IMR-90 (cell line): ENCODE measurements around the gene TFPI. TPM values are rescaled to one million over a fixed set of nuclear protein-coding genes. Genes with fewer than 3 reads are reported as not detected.

ENCODE experiments used
- ATAC-seq: fragments of 200-7000 bp; cut with Tn5 transposase; 2 replicates; pipeline ENCODE4 v1.9.1; 2020; ENCODE audit warnings: low read depth, mild to moderate bottlenecking, moderate library complexity
- BruUV-seq: library from RNA; stranded (reverse); fragments of 400-500 nt; replicated peaks from 2 replicates; lab custom pipeline; 2021; lab: Mats Ljungman, UMichigan
- CTCF ChIA-PET: fragments of 300-600 bp; formaldehyde crosslinking; extraction: SDS; loops from one replicate; lab custom pipeline; 2021; ENCODE audit warnings: antibody characterized with exemption; lab: Yijun Ruan, JAX
- POLR2A ChIA-PET: fragments of 300-600 bp; sonication (Branson Sonifier 250); formaldehyde crosslinking; loops from one replicate; lab custom pipeline; 2022; ENCODE audit warnings: antibody characterized with exemption; ENCODE audit not compliant: unreplicated experiment; lab: Charles Lee
- DNase-seq: peaks from one replicate; pipeline ENCODE4 v3.0.0; 2013
- H2AFZ ChIP-seq: replicated peaks from 2 replicates; pipeline ENCODE3; 2013; ENCODE audit warnings: low read length, mild to moderate bottlenecking; ENCODE audit not compliant: poor library complexity
- H2AK5ac ChIP-seq: 2 replicates; pipeline ENCODE4 v1.6.1; 2013; ENCODE audit warnings: low read depth, low read length, inconsistent platforms
- H2AK9ac ChIP-seq: replicated peaks from 2 replicates; pipeline ENCODE3; 2013; ENCODE audit warnings: mild to moderate bottlenecking, low read depth, low read length, moderate library complexity; ENCODE audit not compliant: poor library complexity
- H2BK120ac ChIP-seq: 2 replicates; pipeline ENCODE4 v1.6.1; 2013; ENCODE audit warnings: low read depth, low read length, inconsistent platforms
- H2BK15ac ChIP-seq: 3 replicates; pipeline ENCODE4 v1.6.1; 2013; ENCODE audit warnings: low read depth, low read length, inconsistent platforms
- H2BK20ac ChIP-seq: 2 replicates; pipeline ENCODE4 v1.6.1; 2013; ENCODE audit warnings: low read depth, mild to moderate bottlenecking, inconsistent platforms, low read length, moderate library complexity
- H2BK5ac ChIP-seq: 2 replicates; pipeline ENCODE4 v1.6.1; 2013; ENCODE audit warnings: mild to moderate bottlenecking, low read depth, low read length, inconsistent platforms; ENCODE audit not compliant: poor library complexity, severe bottlenecking
- H3K14ac ChIP-seq: replicated peaks from 2 replicates; pipeline ENCODE4 v1.6.1; 2013; ENCODE audit warnings: low read depth, low read length, inconsistent platforms
- H3K18ac ChIP-seq: 2 replicates; pipeline ENCODE4 v1.6.1; 2013; ENCODE audit warnings: low read depth, low read length, control low read depth
- H3K23ac ChIP-seq: 2 replicates; pipeline ENCODE4 v1.6.1; 2013; ENCODE audit warnings: low read depth, low read length, inconsistent platforms
- H3K27ac ChIP-seq: 2 replicates; pipeline ENCODE4 v1.5.1; 2013; ENCODE audit warnings: mild to moderate bottlenecking, control low read depth, low read length; ENCODE audit not compliant: insufficient read depth
- H3K27me3 ChIP-seq: 2 replicates; pipeline ENCODE4 v1.6.1; 2013; ENCODE audit warnings: low read length; ENCODE audit not compliant: control insufficient read depth, insufficient read depth
- H3K36me3 ChIP-seq: 2 replicates; pipeline ENCODE4 v1.6.1; 2013; ENCODE audit warnings: low read length, mixed read lengths; ENCODE audit not compliant: control insufficient read depth, insufficient read depth
- H3K4ac ChIP-seq: 2 replicates; pipeline ENCODE4 v1.6.1; 2013; ENCODE audit warnings: low read depth, low read length, inconsistent platforms
- H3K4me1 ChIP-seq: 2 replicates; pipeline ENCODE4 v1.6.1; 2013; ENCODE audit warnings: low read length, mixed read lengths; ENCODE audit not compliant: control insufficient read depth, insufficient read depth
- H3K4me2 ChIP-seq: 2 replicates; pipeline ENCODE4 v1.6.1; 2013; ENCODE audit warnings: low read depth, mild to moderate bottlenecking, control low read depth, low read length, moderate library complexity
- H3K4me3 ChIP-seq: 2 replicates; pipeline ENCODE4 v1.5.1; 2013; ENCODE audit warnings: low read depth, mild to moderate bottlenecking, control low read depth, low read length, moderate library complexity; ENCODE audit not compliant: insufficient read depth
- H3K56ac ChIP-seq: 2 replicates; pipeline ENCODE4 v1.6.1; 2013; ENCODE audit warnings: low read length, inconsistent platforms; ENCODE audit not compliant: insufficient read depth; ENCODE audit errors: extremely low read depth
- H3K79me1 ChIP-seq, 2 experiments: 2 replicates each; pipeline ENCODE4 v1.6.1; 2013; ENCODE audit warnings: low read length in 2 of 2, inconsistent platforms in 1 of 2, low read depth in 1 of 2
- H3K9ac ChIP-seq: 2 replicates; pipeline ENCODE4 v1.6.1; 2013; ENCODE audit warnings: low read depth, low read length, control low read depth
- H3K9me1 ChIP-seq: 2 replicates; pipeline ENCODE4 v1.6.1; 2013; ENCODE audit warnings: low read length, inconsistent platforms; ENCODE audit not compliant: insufficient read depth
- H3K9me3 ChIP-seq: 2 replicates; pipeline ENCODE4 v1.6.1; 2013; ENCODE audit warnings: low read length; ENCODE audit not compliant: control insufficient read depth, insufficient read depth
- H4K20me1 ChIP-seq: 2 replicates; pipeline ENCODE4 v1.6.1; 2013; ENCODE audit warnings: low read length, inconsistent platforms; ENCODE audit not compliant: insufficient read depth
- H4K5ac ChIP-seq: 2 replicates; pipeline ENCODE4 v1.6.1; 2013; ENCODE audit warnings: mild to moderate bottlenecking, low read depth, low read length, control low read depth
- H4K8ac ChIP-seq, 2 experiments: 2 replicates each; pipeline ENCODE4 v1.6.1; 2013; ENCODE audit warnings: low read depth in 2 of 2, low read length in 2 of 2, control low read depth in 1 of 2, inconsistent platforms in 1 of 2
- H4K91ac ChIP-seq: 2 replicates; pipeline ENCODE4 v1.6.1; 2013; ENCODE audit warnings: low read depth, low read length, inconsistent platforms; ENCODE audit not compliant: insufficient read depth
- BHLHE40 ChIP-seq: fragments of 150-350 bp; IDR thresholded peaks from 2 replicates; pipeline ENCODE4 v1.6.1; 2016; ENCODE audit warnings: mild to moderate bottlenecking, low read depth, low read length
- CEBPB ChIP-seq: IDR thresholded peaks from 2 replicates; pipeline ENCODE4 v1.6.1; 2012; ENCODE audit warnings: low read depth, low read length, improper control_type of control experiment
- CHD1 ChIP-seq: IDR thresholded peaks from 2 replicates; pipeline ENCODE4 v1.6.1; 2012; ENCODE audit warnings: low read depth, low read length, improper control_type of control experiment
- FOS ChIP-seq: fragments of 150-350 bp; IDR thresholded peaks from 2 replicates; pipeline ENCODE4 v1.6.1; 2016; ENCODE audit warnings: low read depth, low read length
- MAFK ChIP-seq: IDR thresholded peaks from 2 replicates; pipeline ENCODE4 v1.6.1; 2012; ENCODE audit warnings: low read depth, low read length, improper control_type of control experiment
- MAZ ChIP-seq: IDR thresholded peaks from 2 replicates; pipeline ENCODE4 v1.6.1; 2012; ENCODE audit warnings: low read depth, mild to moderate bottlenecking, low read length, improper control_type of control experiment, moderate library complexity, borderline replicate concordance
- MXI1 ChIP-seq: IDR thresholded peaks from 2 replicates; pipeline ENCODE4 v1.6.1; 2012; ENCODE audit warnings: low read depth, mild to moderate bottlenecking, low read length, moderate library complexity, borderline replicate concordance
- NFE2L2 ChIP-seq: fragments of 150-350 bp; IDR thresholded peaks from 2 replicates; pipeline ENCODE4 v1.6.1; 2016; ENCODE audit warnings: low read depth, mild to moderate bottlenecking, low read length
- POLR2A ChIP-seq: IDR thresholded peaks from 2 replicates; pipeline ENCODE4 v1.6.1; 2012; ENCODE audit warnings: mild to moderate bottlenecking, low read depth, low read length
- RAD21 ChIP-seq: IDR thresholded peaks from 2 replicates; pipeline ENCODE4 v1.6.1; 2012; ENCODE audit warnings: low read length, improper control_type of control experiment
- RCOR1 ChIP-seq: IDR thresholded peaks from 2 replicates; pipeline ENCODE4 v1.6.1; 2012; ENCODE audit warnings: mild to moderate bottlenecking, low read length, improper control_type of control experiment; ENCODE audit not compliant: insufficient replicate concordance
- RFX5 ChIP-seq: IDR thresholded peaks from 2 replicates; pipeline ENCODE4 v1.8.0; 2012; ENCODE audit warnings: low read depth, mild to moderate bottlenecking, low read length, moderate library complexity
- SMC3 ChIP-seq: fragments of 150-350 bp; IDR thresholded peaks from 2 replicates; pipeline ENCODE4 v1.6.1; 2016; ENCODE audit warnings: low read depth, mild to moderate bottlenecking, antibody characterized with exemption, low read length, moderate library complexity
- WGBS, 2 experiments: methylation state at CpG; one replicate each; pipeline versions ENCODE4 v1.1.5 to v1.1.7; 2013; ENCODE audit warnings: missing lambda C conversion rate in 2 of 2; ENCODE audit not compliant: insufficient read length in 1 of 2; ENCODE audit errors: extremely low coverage in 2 of 2; 5-methylcytosine and 5-hydroxymethylcytosine counted together
- dilution Hi-C: fragments of 300-500 bp; cut with HindIII; formaldehyde crosslinking; loops from one replicate; pipeline ENCODE4 v1.14.3; 2018; ENCODE audit warnings: low sequenced_read_pairs; ENCODE audit not compliant: unreplicated experiment
- in situ Hi-C: fragments of 300-500 bp; cut with MboI; formaldehyde crosslinking; loops from 3 replicates; pipeline ENCODE4 v1.14.3; 2019; ENCODE audit warnings: low sequenced_read_pairs, inconsistent platforms, mixed read lengths
- intact Hi-C: fragments of 100-400 bp; cut with micrococcal nuclease; formaldehyde crosslinking; loops from 2 replicates; pipeline ENCODE4 v1.10.0; 2022
- polyA plus RNA-seq, 3 experiments: library from polyadenylated mRNA; depleted of rRNA; stranded (reverse); fragments of >200 nt; gene quantifications; 2 replicates each; pipeline ENCODE4 v1.2.3, GENCODE V29; 2012; ENCODE audit warnings: low replicate concordance in 1 of 3
- total RNA-seq: library from RNA; depleted of rRNA; stranded (reverse); fragments of >200 nt; gene quantifications from 2 replicates; pipeline ENCODE4 v1.2.3, GENCODE V29; 2012
- TF ChIP-seq, protein P1 (sequence below): conservative IDR thresholded peaks from 2 replicates; pipeline ENCODE4 v1.5.1; 2012; ENCODE audit warnings: mild to moderate bottlenecking, low read depth, low read length, improper control_type of control experiment
- TF ChIP-seq, protein P2 (sequence below): fragments of 150-350 bp; IDR thresholded peaks from 2 replicates; pipeline ENCODE4 v1.6.1; 2017; ENCODE audit warnings: mild to moderate bottlenecking, antibody characterized with exemption, low read length, low read depth
- TF ChIP-seq, protein P3 (sequence below): fragments of 150-350 bp; IDR thresholded peaks from 2 replicates; pipeline ENCODE4 v1.6.1; 2016; ENCODE audit warnings: low read depth, mild to moderate bottlenecking, low read length, moderate library complexity, borderline replicate concordance

Gene TFPI
- total and polyA plus RNA-seq, 2 of the 4 experiments (the other 2 are of a cell fraction): 33.9 to 83.0 TPM

DNA sequence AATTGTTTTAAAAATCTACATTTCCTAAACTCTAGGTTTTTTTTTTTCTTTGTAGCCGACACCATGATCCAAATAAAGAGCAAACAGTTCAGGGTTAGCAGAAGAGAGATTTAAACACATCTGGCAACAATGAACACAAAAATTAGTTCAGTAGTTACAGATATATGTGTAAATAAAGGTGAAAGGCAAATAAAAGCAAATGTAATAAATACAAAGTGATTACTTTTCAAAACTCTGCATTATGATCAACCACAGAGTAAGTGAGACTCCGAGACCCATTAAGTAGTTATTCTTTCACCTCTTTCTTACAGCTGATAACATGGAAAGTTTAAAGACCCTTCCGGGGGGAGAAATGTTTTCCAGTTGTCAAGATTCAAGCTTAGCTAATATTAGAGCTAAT, 106.9 kb downstream of the TFPI start:
- Histone ChIP-seq H2BK20ac (no peak overlapping the region), H2AFZ (no peak overlapping the region), H2AK5ac (no peak overlapping the region), H3K9ac (no peak overlapping the region), H3K27ac (no peak overlapping the region), H3K9me3 (no peaks in the 10 kb centered on the region), H3K4me2 (no peak overlapping the region), H4K5ac (no peak overlapping the region), H4K91ac (no peak overlapping the region), H3K36me3 (no peaks in the 10 kb centered on the region), H2BK120ac (no peak overlapping the region), H3K4me3 (no peak overlapping the region; the same call in 1 of the 2 replicates), H3K14ac (no peak overlapping the region), H3K23ac (no peak overlapping the region), H4K8ac (no peak overlapping the region; a peak in 1 of 4 replicates), H2BK5ac (no peak overlapping the region), H3K4me1 (no peaks in the 10 kb centered on the region), H3K18ac (no peak overlapping the region), H2AK9ac (no peak overlapping the region), H4K20me1 (no peaks in the 10 kb centered on the region), H2BK15ac (no peak overlapping the region), H3K4ac (no peak overlapping the region), H3K9me1 (no peaks in the 10 kb centered on the region), H3K27me3 (no peaks in the 10 kb centered on the region), H3K79me1 (no peaks in the 10 kb centered on the region), H3K56ac (no peak overlapping the region)
- ATAC-seq: no peak
- BruUV-seq: no TSS peak
- no peak for DNase-seq
- ChIA-PET CTCF (interaction anchor here (0.7 to 1.7 kb wide), 2 partner anchors 585 to 1004 kb away, joined by 3 to 5 read pairs; no protein-coding TSS in a partner anchor), POLR2A (no interaction called here)
- TF ChIP-seq MAZ (no peak), BHLHE40 (no peak), RAD21 (no peak), MAFK (no peak), CHD1 (no peak), CEBPB (no peak), SMC3 (no peak), RCOR1 (no peak), NFE2L2 (no peak), RFX5 (no peak), FOS (no peak), POLR2A (no peak), MXI1 (no peak)
- TF ChIP-seq, protein P1, sequence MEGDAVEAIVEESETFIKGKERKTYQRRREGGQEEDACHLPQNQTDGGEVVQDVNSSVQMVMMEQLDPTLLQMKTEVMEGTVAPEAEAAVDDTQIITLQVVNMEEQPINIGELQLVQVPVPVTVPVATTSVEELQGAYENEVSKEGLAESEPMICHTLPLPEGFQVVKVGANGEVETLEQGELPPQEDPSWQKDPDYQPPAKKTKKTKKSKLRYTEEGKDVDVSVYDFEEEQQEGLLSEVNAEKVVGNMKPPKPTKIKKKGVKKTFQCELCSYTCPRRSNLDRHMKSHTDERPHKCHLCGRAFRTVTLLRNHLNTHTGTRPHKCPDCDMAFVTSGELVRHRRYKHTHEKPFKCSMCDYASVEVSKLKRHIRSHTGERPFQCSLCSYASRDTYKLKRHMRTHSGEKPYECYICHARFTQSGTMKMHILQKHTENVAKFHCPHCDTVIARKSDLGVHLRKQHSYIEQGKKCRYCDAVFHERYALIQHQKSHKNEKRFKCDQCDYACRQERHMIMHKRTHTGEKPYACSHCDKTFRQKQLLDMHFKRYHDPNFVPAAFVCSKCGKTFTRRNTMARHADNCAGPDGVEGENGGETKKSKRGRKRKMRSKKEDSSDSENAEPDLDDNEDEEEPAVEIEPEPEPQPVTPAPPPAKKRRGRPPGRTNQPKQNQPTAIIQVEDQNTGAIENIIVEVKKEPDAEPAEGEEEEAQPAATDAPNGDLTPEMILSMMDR: no peak
- TF ChIP-seq, protein P2, sequence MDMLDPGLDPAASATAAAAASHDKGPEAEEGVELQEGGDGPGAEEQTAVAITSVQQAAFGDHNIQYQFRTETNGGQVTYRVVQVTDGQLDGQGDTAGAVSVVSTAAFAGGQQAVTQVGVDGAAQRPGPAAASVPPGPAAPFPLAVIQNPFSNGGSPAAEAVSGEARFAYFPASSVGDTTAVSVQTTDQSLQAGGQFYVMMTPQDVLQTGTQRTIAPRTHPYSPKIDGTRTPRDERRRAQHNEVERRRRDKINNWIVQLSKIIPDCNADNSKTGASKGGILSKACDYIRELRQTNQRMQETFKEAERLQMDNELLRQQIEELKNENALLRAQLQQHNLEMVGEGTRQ: no peak
- TF ChIP-seq, protein P3, sequence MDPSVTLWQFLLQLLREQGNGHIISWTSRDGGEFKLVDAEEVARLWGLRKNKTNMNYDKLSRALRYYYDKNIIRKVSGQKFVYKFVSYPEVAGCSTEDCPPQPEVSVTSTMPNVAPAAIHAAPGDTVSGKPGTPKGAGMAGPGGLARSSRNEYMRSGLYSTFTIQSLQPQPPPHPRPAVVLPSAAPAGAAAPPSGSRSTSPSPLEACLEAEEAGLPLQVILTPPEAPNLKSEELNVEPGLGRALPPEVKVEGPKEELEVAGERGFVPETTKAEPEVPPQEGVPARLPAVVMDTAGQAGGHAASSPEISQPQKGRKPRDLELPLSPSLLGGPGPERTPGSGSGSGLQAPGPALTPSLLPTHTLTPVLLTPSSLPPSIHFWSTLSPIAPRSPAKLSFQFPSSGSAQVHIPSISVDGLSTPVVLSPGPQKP: no peak
- dilution Hi-C loops (no loop called here), intact Hi-C loops (no loop called here), in situ Hi-C loops (loop anchor here (10.0 to 25.0 kb wide), 2 partner anchors 310 to 573 kb away; no protein-coding TSS in a partner anchor)
- no CpG with 5 or more reads among the region's 3 CpGs for WGBS, 2 experiments
